Hematopoietic multipotent progenitor cell treated with erythropoietin and hydrocortisone succinate and interleukin-3 and kit ligand, for 4 days (in vitro differentiated cells): ENCODE data around the gene RGL1.
A peak's percentile ranks its signal among the peaks of the same experiment; 100 is the strongest.

Experiments
- DNase-seq: peaks from one replicate; pipeline ENCODE4 v3.0.0-alpha.2; 2015

RGL1 gene

DNA sequence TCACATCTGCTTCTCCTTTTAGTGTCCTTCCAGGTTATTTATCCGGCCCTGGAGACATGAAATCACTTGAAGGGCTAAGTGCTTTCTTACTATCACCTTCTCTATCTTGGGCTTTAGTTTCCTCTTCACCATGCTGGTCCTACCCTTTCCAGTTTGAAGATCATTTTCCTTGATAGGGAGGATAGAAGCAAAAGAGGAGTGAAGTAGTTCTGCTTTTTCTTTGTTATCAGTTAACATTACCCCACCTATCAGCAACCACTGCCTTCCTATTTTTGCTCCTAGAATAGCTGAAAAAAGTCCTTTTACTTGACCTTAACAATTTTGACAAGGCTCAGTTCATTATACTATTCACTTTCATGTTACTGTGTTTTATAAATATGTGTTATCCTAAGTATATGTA lies 19.4 kb downstream of the RGL1 start:
- peak; percentile 72 for DNase-seq

DNA sequence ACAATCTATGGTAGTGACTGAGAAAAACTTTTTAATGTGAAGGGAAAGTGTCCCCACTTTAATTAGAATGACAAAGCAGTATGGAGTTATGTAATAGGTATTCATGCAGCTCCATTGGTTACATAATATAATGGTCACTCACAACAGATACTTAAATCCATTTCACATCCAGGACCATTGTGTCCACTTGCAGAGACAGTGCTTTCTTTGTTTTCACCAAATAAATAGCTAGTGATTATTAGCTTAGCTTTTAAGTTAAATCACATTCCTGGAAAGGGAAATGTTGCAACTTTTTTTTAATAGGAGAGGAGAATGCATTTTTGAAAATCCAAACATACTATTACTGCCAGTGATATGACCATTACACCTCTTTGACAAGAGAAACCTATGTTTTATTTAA lies 22.9 kb downstream of the RGL1 start:
- DNase-seq, result no peak

DNA sequence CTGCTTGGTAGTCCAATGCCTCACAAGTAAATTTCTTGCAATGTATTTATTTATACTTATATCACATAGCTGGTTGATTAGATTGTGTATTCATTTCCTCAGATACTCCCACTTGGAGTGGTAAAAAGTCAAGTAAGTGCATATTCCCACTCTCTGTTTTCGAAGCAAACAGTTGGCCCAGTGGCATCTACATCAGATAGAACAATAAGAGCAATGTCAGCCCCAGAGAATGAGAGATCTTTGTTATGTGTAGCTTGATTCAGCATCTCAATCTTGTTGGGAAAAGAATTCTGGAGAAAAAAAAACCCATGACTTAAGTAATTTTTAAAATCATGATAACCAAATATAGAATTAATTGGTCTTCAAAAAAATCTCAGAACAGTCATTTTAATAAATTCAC lies 25.5 kb downstream of the RGL1 start:
- no peak for DNase-seq

DNA sequence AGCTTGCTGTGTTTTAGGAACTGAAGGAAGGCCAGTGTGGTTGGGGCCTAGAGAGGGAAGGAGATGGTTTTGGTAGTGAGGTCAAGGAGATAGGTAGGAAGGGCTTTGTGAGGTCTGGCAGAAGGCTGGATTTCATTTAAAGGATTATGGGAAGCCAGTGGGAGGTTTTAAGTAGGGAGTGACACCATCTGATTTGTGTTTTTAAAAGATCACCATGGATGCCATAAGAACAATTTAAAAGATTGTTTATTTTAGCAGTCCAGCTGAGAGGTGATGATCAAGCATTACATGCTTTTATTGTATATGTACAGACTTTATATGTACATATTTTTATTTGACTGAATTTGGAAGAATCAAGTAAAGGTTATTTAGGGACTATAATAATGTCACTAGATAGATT lies 26.4 kb downstream of the RGL1 start:
- DNase-seq, result no peak

DNA sequence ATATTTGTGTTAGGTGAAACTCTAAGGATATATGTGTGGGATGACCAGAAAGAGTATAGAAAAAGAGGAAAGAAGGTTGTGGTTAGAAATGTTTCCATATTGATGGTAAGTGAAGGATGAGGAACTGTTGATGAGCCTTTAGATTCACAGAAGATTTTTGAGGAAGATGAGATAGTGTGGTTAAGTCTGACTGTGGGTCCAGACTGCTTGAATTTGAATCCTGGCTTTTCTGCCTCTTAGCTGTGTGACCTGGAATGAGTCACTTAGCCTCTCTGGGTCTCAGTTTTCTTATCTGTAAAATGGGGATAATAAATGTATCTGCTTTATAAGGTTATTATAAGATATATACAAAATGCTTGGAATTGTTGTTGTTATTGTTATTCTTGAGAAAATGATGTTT lies 27.5 kb downstream of the RGL1 start:
- peak; percentile 24 for DNase-seq

DNA sequence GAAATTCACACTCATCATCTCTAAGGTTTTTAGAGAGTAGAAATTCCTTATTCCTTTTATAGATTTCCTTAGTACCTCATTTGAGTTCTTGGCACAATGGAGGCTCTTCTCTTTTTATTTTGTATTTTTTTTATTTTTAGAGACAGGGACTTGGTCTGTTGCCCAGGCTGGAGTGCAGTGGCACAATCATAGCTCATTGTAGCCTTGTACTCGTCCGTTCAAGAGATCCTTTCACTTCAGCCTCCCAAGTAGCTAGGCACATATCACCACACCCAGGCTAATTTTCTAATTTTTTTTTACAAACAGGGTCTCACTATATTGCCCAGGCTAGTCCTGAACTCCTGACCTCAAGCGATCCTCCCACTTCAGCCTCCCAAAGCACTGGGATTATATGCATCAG lies 29.6 kb downstream of the RGL1 start:
- no peak for DNase-seq

DNA sequence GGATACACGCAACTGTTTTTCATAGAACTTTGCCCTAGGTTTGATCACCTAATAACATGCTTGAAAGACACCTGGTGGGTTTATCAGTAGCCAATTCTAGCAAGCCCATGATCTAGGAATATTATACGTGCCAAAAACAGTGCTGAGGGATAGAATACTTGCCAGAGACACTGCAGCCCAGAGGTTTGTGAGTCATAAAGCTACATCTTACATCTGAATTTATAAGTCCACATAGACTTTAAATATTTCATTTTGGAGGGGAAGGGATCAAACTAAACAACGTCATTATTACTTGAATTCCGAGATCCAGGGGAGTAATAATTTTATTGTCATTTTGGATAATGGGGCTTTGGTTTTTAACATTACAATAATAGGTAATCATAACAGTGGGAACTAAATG lies 31.7 kb downstream of the RGL1 start:
- no peak for DNase-seq

DNA sequence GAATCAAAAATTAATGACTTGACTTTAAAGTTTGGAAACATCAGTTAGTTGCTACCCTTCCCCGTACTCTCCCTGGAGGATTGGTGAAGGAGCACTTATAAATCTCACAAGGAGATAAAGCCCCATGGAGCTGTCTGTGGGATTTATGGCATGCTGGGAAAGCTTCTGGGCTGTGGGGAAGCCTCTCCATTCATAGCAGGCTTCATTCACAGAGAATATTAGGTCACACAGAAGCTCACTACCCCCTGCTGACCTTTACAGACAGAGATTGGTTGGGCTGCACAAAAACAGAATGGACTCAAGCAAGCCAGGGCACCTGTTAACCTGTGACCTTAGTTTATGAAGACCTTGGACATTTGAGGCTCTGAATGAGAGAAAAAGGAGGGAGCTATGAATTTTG lies 32.1 kb downstream of the RGL1 start:
- no peak for DNase-seq

DNA sequence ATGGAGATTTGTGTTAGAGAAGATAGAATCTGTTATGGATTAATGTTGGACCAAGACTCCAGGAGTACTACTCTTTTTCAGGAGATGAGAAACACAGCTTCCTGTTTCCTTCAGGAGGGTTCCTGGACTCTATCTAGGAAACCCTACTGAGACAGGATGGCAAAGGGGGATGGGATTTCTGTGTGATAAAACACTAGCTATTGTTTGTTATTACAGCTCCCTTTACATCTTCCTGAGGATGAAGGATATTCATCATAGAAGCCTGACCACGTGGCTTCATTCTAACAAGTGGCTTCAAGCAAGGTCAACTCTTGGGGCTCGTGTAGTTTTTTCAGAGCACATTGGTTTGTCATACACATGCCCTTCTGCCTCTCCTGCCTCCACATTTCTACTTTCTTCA lies 33.3 kb downstream of the RGL1 start:
- no peak for DNase-seq

DNA sequence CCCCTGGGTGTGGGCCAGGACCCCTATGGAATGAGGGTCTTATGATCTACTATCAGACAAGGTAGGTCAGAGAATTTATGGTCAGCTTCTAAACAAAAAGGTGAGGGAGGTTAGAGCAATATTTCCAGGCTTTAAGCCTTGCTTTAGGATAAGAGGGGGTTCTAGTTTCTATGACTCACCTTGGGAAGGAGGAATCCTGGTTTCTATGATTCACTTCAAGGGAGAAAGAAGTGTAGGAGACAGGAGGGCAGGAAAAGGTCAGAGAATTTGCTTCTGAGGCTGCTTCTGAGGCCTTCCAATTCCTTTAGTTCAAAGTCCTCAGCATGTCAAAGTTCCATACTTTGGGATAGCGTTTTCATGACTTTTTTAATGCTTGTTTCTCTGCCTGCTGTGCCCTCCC lies 35.2 kb downstream of the RGL1 start:
- DNase-seq, result no peak

DNA sequence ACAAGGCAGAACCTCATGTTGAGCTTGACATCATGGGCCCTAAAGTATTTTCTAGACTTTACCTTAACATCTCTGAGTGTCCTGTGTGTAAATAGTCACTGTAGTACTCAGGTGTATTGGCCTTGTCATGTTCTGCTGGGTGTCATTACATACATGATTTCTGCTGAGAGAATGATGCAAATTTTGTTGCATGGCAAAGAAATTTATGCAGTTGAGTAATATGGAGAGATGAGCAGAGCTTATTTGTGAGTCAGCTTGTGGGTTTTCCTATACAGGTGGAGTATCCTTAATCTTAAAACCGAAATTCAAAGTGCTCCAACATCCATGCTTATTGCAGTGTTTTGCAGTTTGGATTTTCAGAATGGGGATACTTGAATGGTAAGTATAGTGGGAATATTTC lies 36.6 kb downstream of the RGL1 start:
- DNase-seq, result no peak

DNA sequence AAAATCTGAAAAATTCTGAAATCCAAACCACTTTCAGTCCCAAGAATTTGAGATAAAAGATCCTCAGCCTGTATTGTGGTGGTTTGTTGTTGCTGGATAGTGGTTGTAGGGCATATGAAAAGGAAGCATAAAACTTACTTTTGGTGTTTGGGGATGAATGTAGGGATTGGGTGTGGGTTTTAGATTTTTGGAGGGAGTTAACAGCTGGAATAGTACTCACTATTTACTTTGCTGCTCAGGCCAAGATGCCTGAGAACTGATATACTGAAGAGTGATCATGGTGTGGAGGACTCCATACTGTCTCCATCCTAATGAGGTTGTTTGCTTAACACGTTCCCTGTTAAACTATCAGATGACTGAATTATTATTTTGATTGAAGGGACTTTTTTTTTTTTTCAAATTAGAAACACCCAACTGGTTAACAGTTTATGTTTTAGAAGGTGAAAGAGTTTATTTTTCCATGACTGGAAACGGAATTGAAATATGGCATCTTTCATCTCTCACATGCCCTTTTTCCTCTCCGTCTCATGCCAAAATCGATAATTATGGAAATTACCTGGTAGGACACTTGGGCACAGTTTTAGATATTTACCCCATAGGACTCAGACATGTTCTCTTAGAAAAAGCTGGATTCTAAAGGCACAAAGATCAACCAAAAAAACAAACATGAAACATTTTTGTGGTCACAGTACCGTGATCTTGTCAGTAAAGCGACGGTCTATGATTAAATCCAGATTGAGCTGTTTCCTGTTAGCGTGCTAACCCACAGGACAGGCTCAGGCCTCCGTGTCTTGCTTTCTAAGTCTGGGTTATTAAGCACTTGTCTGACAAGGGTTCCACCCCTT lies 37.3 kb downstream of the RGL1 start:
- peak; percentile 70 for DNase-seq

DNA sequence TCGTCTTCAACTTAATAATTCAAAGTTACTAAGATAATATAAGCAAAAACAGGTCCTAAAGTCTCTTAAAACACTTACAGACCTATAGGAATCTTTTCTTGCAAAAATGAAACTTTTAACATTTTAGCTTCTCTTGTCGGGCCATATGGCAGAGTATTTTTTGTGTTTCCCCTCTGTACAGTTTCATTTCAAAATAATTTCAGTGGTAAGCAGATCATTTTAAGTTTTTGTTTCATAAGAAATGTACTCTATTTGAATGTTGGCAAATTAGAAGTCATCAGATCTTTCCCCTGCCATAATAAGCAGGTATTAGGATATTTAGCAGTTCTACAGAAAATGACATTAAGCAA lies 37.9 kb downstream of the RGL1 start:
- no peak for DNase-seq

DNA sequence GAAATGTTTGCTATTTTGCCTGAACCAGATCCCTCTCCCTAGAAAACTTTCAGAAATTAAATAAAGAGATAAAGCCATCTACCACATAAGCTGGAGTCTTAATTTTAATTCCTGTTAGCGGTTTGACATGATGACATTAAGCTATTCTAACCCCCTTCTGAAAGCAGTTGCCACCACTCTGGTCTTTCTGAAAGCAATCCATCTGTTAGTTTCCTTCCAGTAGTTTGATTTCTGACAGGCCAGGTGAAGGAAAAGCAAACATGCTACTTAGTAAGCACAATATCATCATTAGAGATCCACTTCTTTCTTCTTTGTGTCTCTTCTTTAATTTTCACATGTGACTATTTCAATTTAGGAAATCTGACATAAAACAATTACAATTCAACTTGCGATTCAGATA lies 39.9 kb downstream of the RGL1 start:
- no peak for DNase-seq

DNA sequence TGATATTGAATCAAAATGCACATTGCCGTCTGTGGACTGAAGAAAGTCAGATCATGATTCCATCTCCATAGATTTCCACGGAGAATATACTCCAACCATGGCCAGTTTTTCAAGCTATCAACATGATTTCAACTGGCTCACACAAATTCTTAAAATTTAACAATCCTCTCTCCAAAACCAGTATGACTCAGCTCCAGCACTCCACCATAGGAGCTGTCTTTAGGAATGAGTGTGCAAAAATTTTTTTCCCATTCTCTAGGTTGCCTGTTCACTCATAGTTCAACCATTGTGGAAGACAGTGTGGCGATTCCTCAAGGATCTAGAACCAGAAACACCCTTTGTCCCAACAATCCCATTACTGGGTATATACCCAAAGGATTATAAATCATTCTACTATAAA lies 40.8 kb downstream of the RGL1 start:
- no peak for DNase-seq

DNA sequence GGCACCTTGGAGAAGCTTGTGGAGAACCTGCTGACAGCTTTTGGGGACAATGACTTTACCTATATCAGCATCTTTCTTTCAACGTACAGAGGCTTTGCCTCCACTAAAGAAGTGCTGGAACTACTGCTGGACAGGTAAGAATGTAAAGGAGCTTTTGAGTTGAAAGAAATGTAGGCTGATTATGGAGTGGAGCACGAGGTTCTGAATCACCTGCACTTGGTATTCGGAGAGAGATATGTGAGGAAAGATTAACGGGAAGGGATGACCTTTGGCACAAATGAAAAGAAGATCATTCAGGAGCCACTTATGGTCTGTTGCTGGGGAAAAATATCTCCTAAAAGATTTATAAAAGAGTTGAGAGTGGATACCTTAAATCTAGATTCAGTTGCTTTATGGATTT lies 42.7 kb downstream of the RGL1 start:
- DNase-seq, result no peak

DNA sequence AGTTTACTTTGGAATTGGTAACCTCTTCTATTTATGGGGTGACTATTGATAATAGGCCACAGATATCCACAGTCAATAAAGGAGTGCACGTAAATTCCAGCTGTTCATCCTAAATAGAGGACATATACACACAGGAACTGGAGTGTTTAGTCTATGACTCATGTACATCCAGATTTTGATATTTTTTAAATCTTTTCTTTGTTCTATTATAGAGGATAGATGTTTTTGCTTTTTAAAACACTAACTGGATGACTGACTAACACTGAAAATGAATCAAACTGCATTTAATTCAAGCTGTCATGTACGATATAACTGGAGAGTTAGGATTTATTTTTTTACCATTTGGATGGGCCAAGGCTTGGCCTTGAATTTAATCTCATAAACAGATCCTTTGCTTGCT lies 45.9 kb downstream of the RGL1 start:
- no peak for DNase-seq

DNA sequence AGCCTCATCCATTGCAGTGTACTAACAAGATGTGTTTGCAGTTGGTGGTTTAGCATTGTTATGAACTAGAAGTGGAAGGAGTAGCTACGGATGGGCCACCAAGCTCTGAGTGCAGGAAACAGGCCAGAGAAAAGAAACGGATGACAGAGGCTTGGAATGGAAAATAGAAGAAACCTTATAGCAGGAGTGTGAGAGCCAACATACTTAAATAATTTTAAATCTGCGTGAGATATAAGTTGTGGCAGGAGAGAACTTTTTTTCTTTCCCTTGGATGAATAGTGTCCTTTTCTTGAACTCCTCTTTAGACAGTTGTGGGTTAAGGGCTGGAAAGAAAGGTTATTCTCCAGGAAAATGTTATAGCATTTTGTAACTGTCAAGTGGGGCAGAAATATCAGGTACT lies 54.2 kb downstream of the RGL1 start:
- no peak for DNase-seq

DNA sequence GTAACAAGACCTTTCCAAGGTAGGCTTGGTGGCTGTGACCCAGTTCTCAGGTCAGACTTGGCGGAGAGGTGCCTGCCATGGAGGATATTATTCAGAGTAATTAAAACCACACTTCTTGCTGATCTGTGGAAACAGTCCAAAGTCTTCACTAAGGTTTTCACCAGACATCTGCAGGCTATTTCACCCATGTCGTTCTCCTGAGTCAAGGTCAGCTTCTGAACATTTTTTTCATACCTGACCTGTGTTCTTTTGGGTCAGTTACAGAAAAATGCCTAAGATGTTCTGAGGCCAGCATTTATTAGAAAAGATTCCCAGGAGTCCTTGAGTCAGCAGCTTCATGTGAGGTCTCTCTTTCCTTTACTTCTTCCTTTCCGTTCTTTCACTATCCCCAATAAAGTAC lies 54.9 kb downstream of the RGL1 start:
- DNase-seq, result no peak

DNA sequence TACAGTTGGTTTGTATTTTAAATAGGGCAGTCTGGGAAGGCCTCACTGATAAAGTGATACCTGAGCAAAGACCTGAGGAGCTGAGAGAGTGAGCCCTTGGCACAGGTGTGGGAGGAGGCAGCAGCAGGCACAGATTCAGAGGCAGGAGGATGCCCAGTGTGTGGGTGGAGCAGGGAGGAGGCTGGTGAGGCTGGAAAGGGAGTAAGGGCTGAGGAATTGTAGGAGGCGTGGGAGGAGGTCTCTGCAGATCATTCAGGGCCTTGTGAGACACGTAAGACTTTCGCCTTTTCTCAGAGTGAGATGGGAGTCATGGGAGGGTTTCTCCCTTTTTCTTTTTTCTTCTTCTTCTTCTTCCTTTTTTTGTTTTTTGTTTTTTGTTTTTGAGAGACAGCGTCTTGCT lies 58.0 kb downstream of the RGL1 start:
- no peak for DNase-seq

DNA sequence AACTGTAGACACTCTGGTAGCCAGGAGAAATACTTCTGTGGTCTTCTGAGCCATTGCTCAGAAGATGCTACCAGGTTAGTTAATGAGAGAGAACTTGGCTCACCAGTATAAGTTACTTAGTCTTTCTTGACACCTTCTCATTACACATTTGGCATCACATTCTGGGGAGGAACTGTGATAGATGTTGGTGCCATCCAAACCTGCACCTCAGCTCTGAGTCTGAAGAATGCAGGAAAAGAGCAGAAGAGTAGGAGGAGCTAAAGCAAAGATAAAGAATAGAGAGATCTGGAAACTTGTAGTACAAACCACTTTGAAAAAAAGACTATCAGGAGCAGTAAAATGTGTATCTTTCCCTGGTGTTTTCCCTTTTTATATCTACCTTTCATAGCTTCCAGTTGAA lies 58.9 kb downstream of the RGL1 start:
- DNase-seq, result no peak

DNA sequence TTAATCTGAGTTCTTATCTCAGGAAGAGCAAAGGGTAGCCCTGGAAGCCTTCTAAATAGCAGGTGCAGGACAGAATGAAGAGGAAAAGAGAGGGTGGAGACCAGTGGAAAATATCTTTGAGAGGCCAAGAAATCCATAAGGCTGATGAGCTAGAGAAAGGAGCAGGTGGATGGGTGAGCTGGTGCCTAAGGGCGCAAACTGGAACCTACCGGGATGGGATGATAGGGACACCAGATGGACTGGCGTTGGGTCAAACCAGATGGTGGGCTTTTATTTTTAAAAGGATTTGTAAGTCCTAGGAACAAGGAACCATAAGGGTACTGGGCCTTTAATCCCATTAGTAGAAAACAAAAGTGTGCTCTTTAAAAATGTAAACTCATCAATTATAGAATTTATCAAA lies 59.7 kb downstream of the RGL1 start:
- DNase-seq, result no peak

DNA sequence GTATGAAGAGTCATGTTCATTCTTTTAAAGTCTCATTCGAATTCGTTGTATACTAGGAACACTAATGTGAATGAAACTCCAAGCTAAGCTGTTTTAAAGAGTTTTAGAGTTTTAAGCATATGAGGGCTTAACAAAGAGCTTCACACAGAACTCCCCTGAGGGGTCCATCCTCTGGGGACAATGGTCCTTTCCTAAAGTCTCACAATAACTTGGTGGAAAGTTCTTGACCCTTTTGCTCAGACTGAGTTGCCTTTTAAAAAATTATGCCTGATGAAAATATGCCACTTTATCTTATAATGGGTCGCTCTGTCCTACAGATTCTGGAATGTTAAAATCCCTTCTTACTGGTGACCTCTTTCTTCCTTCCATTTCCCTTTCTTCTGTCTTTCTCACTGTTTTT lies 64.3 kb downstream of the RGL1 start:
- DNase-seq, result no peak

DNA sequence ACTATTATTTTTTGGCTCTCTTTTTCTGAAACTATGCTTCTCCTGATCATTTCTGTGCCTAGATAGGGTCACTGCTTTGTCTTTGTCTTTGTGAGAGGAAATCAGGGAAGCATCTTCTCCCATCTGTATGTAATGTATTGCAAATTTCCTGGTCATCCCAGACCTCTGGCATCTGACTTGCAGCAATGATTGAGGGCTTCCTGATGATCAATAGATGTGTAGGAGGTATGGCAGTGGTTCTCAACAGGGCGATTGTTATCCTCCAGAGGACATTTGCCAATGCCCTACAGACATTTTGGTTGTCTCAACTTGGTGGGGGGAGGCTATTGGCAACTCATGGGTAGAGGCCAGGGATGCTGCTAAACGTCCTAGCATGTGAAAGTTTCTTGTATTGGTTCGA lies 64.7 kb downstream of the RGL1 start:
- DNase-seq, result no peak

DNA sequence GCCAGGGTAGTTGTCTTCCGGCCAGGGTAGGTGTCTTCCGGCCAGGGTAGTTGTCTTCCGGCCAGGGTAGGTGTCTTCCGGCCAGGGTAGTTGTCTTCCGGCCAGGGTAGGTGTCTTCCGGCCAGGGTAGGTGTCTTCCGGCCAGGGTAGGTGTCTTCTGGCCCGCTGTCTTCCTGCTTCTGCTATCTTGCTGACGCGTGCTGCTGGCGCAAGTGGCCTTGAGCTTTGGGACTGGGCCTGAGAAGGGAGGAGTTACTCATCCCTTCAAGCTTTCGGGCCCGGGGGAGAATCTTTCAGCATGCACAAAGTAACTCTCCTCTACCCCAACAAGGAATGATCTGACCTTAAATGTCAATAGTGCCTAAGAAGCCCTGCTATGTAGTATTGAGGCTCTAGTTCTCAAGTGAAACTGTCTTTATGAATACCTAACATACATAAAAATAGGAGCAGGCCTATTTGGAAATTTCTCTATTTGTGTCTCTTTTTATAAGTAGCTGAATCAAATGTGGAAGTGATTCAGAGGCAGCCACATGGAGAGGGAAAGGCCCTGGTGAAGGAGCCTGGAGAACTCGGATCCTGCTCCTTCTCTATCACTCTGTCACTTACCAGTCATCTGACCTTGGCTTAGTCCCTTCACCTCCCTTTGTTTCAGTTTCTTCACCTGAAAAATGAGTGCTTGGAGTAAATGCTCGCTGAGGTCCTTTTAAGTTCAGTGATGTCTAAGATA lies 65.6 kb downstream of the RGL1 start:
- no peak for DNase-seq
